Activated effector memory CD4-positive, alpha-beta T cell treated with Interleukin-2 at 50 U/mL for 16 hours (primary cell): ENCODE results near the gene PLEKHM3.
A peak's percentile ranks its signal among the peaks of the same experiment; 100 is the strongest.

Source experiments
- DNase-seq: peaks from one replicate; pipeline ENCODE4 v3.0.0-alpha.2; 2020

Gene PLEKHM3

GRCh38 chr2:208025037-208025813 is at the start of gene PLEKHM3:
PLEKHM3 (minus strand) TSS chr2:208025527; CDS start chr2:208001639, 23,888 bp downstream.
- DNase-seq, result peak; percentile 66

- DNase-seq, result no peak
Observed at GRCh38 chr2:208074610-208075356, 49.5 kb upstream of the PLEKHM3 start.

- DNase-seq, result peak; percentile 11
Observed at GRCh38 chr2:208072250-208072892, 47.0 kb upstream of the PLEKHM3 start.

GRCh38 chr2:208069186-208069585 is 43.9 kb upstream of the PLEKHM3 start:
- DNase-seq, result no peak

- no peak for DNase-seq
Observed at GRCh38 chr2:208066016-208066415, 40.7 kb upstream of the PLEKHM3 start.

- no peak for DNase-seq
Observed at GRCh38 chr2:208065476-208065875, 40.1 kb upstream of the PLEKHM3 start.

- DNase-seq, result no peak
Observed at GRCh38 chr2:208064220-208064961, 39.1 kb upstream of the PLEKHM3 start.

GRCh38 chr2:208062961-208063360 is 37.6 kb upstream of the PLEKHM3 start:
- no peak for DNase-seq

GRCh38 chr2:208062113-208062512 is 36.8 kb upstream of the PLEKHM3 start:
- no peak for DNase-seq

- no peak for DNase-seq
Observed at GRCh38 chr2:208057108-208057507, 31.8 kb upstream of the PLEKHM3 start.

- no peak for DNase-seq
Observed at GRCh38 chr2:208049441-208049840, 24.1 kb upstream of the PLEKHM3 start.

- DNase-seq, result no peak
Observed at GRCh38 chr2:208049006-208049405, 23.7 kb upstream of the PLEKHM3 start.

GRCh38 chr2:208047840-208048239 is 22.5 kb upstream of the PLEKHM3 start:
- DNase-seq, result no peak

GRCh38 chr2:208046686-208047085 is 21.4 kb upstream of the PLEKHM3 start:
- DNase-seq, result no peak

- DNase-seq, result no peak
Observed at GRCh38 chr2:208042450-208042849, 17.1 kb upstream of the PLEKHM3 start.

- no peak for DNase-seq
Observed at GRCh38 chr2:208042041-208042440, 16.7 kb upstream of the PLEKHM3 start.

GRCh38 chr2:208040199-208041171 is 15.2 kb upstream of the PLEKHM3 start:
- peak; percentile 39 for DNase-seq

GRCh38 chr2:208039376-208040110 is 14.2 kb upstream of the PLEKHM3 start:
- DNase-seq, result no peak

GRCh38 chr2:208037564-208038487 is 12.5 kb upstream of the PLEKHM3 start:
- DNase-seq, result no peak

- DNase-seq, result no peak
Observed at GRCh38 chr2:208036357-208036756, 11.0 kb upstream of the PLEKHM3 start.
